IPS-11a (cell line): ENCODE results near the gene ZXDC.

Experiments
- H3K4me3 ChIP-seq: one replicate; pipeline ENCODE4 v1.5.1; 2013; ENCODE audit warnings: low read depth, low read length, control low read depth

Gene ZXDC

DNA sequence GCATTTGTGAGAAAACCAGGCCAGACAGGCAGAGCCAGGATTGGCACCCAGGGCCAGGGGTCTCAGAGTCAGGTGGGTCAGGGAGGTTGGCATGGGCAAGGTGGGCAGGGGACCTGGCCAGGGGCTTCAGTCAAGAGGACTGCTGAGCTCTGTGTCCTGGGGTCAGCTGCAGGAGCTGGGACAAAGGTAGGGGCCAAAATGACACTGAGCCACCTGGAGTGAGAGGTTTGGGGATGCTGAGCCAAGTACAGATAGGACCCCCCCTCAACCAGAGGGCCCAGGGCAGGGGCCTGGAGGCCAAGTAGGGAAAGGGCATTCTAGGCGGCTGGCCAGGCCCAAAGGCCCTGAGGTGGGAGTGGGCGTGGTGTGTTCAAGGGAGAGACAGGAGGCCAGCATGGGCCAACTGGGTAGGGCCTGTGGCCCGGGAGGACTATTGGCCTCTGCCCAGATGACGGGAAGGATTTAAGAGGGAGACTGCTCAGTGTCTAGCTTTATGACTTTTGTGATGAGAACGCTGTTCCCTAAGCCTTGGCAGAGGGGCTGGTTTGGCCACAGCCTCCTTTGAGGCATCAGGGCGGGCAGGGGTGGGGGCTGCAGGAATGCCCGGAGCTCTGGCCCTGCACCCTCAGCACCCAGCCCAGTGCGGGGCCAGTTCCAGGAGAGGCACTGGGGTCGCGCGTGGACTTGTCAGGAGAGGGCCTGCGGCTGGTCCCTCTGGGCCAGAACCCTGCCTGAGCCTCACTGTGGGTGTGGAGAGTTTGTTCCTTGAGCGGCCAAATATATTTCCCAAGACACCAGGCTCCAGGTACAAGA is 77.9 kb downstream of the ZXDC start:
- no peak overlapping the region for H3K4me3 ChIP-seq

DNA sequence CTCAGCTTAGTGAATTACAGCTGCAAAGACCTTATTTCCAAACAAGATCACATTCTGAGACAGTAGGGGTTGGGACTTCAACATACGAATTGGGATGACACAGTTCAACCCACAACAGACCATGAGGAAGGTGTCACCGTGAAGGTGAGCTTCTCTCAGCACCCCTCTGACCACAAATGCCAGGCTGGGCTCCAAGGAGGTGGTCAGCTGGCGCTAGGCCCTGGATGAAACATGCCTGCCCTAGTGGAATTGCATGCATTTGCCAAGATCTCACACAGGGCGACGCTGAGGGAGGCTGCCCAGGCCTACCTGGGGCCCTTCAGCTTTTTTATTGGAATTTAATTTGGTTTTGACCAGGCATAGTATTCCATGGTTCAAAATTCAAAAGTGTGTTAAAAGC is 79.2 kb downstream of the ZXDC start:
- H3K4me3 ChIP-seq = no peak overlapping the region

DNA sequence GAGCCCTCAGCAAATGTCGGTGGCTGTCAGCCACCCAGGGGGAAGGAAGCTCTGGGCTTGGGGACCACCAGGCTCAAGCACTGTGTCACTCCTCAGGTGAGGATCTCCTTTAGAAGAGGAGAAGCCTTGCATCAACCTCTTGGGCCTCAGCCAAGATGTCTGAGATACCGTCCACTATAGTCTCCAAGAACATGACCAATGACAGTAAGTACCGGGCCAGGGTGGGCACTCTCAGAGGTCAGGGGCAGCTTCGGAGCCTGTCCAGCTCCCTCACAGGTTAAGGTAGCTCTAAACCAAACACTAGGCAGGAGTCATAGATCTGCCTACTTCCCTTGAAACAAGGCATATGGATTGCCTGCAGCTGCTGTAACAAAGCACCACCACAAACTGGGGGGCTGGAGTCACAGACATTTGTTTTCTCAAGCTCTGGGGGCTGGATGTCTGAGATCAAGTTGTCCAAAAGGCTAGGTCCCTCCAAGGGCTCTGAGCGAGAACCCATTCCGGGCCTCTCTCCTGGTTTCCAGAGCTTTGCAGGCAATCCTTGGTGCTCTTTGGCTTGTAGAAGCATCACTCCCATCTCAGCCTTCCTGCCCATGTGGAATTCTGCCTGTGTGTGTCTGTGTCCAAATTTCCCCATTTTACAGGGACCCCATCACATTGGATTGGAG is 79.7 kb downstream of the ZXDC start:
- H3K4me3 ChIP-seq = no peak overlapping the region

DNA sequence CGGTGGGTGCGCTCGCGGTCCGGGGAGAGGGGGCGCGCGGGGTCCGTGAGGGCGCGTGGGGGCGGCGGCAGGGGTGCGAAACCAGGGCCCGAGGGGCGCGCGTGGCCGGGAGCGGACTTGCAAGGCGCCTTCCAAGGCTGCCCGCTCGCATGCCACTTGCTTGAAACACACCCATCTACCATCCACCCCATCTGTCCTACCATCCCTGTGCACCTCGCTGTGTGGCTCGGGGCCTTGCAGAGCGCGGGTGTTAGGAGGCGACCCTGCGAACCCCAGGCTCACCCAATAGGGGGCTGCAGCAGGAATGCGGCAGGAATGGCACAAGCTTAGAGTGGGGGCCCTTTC is 80.7 kb downstream of the ZXDC start:
- no peak overlapping the region for H3K4me3 ChIP-seq

DNA sequence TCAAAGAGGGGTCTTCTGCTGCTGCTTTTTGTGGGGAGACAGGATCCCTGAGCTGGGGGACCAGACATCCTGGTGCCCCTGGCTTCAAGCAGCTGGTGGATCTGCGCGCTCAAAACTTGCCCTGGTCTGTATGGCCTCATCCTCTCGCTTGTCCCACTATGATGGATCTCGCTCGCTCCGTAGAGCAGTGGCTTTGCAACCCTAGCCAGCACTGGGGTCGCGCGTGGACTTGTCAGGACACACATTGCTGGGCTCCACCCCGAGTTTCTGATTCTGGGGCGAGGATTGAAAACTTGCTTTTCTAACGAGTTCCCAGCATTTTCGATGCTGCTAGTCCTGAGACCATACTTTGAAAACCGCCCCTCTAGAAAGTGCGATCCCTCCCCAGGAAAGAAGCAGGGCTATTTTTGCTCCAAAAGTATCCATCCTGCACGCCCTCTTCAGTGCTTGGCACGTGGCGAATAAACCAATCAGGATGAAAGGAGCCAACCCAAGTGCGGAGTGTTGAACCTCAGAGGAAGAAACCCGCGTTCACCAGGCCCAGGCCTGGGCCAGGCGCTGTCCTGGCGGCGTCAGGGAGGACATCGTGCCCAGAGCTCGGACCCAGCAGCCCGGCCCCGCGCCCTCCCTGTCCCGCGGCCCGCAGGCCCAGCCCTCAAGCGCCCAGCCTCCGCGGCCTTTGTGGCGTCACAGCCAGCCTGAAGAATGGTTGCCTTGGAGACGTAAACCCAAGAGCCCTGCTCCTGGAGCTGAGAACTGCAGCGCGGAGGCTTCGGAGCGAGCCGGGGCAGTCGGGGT is 81.3 kb downstream of the ZXDC start, which contains the start of gene CFAP100:
TSS of gene CFAP100 (plus strand) at position 731 of the 798 bp plus-strand sequence. CDS start 1,092 bp downstream, outside the sequence.
- no peak within 1 kb of the TSS for H3K4me3 ChIP-seq

DNA sequence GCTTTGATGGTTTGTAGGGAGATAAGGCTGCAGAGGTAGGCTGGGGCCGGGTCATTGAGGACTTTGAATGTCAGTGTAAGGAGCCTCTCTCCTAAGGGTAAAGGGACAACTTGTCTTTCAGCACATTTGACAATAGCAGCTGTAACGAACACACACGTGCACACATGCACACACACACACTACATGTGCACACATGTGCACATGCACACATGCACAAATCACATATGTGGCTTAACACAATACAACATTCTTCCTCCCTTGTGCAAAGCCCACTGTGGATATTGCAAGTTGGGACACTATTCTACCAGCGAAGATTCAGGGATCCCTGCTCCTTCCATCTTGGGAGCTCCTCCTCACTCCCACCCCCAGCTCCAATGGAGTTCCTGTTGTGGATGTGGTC is 82.1 kb downstream of the ZXDC start:
- H3K4me3 ChIP-seq = no peak overlapping the region

DNA sequence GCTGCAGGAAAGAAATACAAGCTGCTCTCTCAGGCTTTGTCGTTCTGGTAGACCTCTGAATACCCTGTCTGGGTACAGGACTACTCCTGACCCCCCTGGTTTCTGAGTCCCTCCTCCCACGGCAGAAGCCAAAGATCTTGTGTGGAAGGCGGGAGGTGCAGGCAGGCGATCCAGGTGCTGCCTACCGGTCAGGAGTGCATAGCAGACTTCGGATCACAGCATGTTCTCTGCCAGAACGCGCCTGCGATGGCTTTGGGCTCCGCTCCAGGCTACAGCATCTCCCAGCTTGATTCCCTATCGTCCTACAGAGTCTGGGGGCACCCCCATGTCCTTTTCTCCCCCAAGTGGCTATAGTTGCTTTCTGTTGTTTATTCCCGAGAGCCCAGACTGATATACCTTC is 83.4 kb downstream of the ZXDC start:
- H3K4me3 ChIP-seq = no peak overlapping the region

DNA sequence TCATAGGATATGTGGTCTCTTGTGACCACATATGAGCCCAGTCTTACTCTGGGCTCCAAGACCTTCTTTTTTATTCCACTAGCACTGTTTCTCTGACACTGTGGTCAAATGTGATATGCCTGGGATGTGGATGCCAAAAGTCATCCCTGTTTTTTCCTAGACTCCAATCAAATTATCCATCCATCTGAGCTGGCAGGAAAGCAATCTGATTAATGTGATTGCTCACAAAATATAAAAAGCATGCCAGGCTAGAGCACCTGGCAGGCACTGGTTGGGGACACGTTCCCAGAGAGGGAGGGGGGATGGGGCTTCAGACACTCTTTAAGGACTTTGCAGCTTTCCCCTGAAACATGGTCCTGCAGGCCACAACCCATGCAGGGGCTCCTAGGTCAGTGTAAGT is 84.1 kb downstream of the ZXDC start:
- H3K4me3 ChIP-seq = no peak overlapping the region

DNA sequence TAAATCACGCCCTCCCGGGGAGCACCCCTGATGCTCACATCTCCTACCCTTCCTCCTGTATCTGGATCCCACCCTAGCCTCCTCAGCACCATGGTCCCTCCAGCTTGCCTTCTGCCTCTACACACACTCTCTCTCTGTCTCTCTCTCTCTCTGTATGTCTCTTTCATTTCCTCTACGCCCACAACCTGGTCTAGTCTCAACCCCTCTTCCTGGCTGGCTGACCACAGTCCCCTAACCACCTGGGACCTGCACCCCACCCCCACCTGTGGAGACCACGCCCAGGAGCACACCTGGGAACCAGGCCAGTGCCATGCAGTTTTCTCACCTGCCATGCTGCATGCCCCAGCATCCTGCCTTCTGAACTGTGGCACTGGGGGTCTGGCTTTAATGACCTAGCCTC is 84.9 kb downstream of the ZXDC start:
- H3K4me3 ChIP-seq = no peak overlapping the region

DNA sequence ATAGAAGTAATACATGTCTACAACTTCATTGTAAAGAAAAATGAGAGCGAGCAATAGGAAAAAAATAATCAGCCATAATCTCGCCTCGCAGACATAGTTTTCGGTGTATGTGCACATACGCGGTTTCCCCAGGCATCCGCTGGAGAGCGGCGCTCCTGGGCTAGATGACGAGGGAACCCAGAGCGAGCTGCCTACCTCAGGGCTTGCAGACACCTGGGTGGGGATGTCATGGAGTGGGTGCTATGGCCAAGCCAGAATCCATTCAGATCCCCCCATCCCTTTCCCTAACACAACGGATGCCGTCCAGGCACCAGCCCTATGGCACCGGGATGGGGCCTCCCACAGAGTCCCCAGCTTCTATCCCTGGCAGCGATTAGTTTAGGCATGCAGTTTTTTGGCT is 85.5 kb downstream of the ZXDC start:
- H3K4me3 ChIP-seq = no peak overlapping the region

DNA sequence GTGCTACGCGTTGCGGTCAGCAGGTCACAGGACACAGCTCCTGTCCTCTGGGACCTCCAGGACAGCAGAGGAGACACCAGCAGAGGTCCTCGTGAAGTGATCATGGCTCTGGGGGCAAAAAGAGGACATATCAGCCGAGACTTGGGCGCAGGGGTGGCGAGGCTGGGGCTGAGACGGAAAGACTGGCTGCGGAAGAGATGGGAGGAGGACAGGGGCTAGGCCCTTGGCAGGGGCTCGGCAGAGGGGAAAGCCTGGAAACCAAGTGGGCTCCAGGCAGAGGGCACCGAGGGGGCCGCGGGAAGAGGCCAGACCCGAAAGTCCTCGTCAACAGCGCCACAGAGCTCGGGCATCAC is 85.9 kb downstream of the ZXDC start:
- no peak overlapping the region for H3K4me3 ChIP-seq

DNA sequence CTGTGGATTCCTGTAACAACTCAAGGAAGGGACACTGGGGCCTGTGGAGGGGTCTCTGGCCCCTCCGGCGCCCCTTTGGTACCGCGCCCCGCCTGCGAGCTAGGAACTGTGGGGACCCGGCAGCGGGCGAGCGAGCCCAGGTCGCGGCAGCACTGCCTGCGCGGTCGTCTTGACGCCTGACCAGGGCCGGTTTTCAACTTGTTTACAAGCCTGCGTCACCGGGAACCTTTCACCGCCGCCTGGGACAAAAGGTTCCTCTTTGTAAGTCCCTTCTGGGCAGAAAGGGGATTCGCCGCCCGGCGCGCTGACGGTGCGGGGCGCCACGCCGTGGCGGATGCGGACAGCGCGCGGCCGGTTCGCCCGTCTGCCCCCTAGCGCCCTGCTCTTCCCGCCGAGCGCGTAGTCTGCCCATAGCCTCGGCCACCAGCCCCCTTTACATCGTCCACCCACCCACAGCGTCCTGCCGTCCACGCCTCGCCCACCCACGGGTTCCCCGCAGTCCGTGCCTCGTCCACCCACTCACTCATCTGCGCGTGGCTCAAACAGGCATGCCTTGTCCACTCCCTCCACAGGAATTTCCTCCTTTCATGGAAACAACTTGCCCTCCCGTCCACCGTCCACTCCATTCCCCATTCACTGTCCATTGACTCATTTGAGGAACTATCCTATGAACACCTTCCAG is 86.4 kb downstream of the ZXDC start:
- no peak overlapping the region for H3K4me3 ChIP-seq
